ENCODE data around the gene ZNF697. TPM values are rescaled to one million over a fixed set of nuclear protein-coding genes. Genes with fewer than 3 reads are reported as not detected.

The ZNF697 gene
- total RNA-seq, 1 donor from 2014 or later = 46.1 TPM

Other genes with a start within 250 kb of the ZNF697 start
- not detected in 2 replicates for gene HSD3B2, start 233.1 kb downstream of the ZNF697 start, total RNA-seq
- 0.61 and 2.8 TPM in 2 replicates for gene HSD3B1, start 141.1 kb downstream of the ZNF697 start, total RNA-seq
- 371 and 509 TPM in 2 replicates for gene PHGDH, start 63.7 kb upstream of the ZNF697 start, total RNA-seq
- gene HMGCS2, start 120.6 kb upstream of the ZNF697 start, total RNA-seq = not detected in 2 replicates
- gene REG4, start 163.2 kb upstream of the ZNF697 start, total RNA-seq = not detected in 2 replicates
- not detected in 2 replicates for gene ADAM30, start 248.2 kb upstream of the ZNF697 start, total RNA-seq

Measured in astrocyte (in vitro differentiated cells and primary cell).